ENCODE results near the gene SPATA17.

Gene SPATA17

GRCh38 chr1:217889401-217889800, 258.3 kb downstream of the SPATA17 start:
- Mint-ChIP-seq H3K4me1 (ENCODE audit: low read depth) (no peaks in the 10 kb centered on the region), H3K27me3 (ENCODE audit: low read depth) (no peaks in the 10 kb centered on the region), H3K4me3 (no peak overlapping the region), H3K9me3 (no peaks in the 10 kb centered on the region), H3K36me3 (ENCODE audit: low read depth) (no peaks in the 10 kb centered on the region), H3K27ac (no peak overlapping the region)
- DNase-seq (ENCODE audit: low spot score), result no peak

DNA sequence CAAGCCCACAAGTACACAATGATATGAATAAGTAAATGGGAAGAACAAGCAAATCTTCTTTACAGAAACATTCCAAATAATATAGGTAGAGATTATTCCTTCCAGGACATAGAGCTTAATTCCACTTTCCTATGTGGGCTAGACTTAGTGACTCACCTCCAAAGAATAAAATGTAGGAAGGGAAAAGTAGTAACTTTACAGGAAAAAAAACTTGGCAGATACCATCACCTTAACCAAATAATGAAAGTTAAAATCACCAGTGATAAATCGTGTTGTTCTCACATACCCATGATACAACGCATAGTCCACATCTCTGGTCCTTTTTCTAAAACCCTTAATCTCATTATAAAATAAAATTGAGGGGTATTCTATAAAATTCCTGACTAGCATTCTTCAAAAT, 260.8 kb downstream of the SPATA17 start:
- no peak for DNase-seq (ENCODE audit: low spot score)
- H3K36me3 Mint-ChIP-seq (ENCODE audit: low read depth), result no peaks in the 10 kb centered on the region
- no peaks in the 10 kb centered on the region for H3K9me3 Mint-ChIP-seq
- H3K4me3 Mint-ChIP-seq, result no peak overlapping the region
- no peak overlapping the region for H3K27ac Mint-ChIP-seq
- H3K4me1 Mint-ChIP-seq (ENCODE audit: low read depth), result no peaks in the 10 kb centered on the region
- H3K27me3 Mint-ChIP-seq (ENCODE audit: low read depth), result no peaks in the 10 kb centered on the region

DNA sequence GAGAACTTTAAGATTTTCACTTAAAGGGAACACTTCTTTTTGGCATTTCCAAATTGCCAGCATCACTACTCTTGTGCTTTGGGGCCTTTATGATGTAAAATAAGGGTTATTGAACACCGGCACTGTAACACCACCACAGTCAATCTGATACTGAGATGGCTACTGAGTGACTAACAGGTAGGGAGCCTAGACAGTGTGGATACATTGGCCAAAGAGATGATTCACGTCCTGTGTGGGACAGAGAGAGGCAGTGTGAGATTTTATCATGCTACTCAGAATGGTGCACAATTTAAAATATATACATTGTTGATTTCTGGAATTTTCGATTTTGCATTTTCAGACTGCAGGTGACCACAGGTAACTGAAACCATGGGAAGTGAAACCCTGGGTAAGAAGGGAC, 261.6 kb downstream of the SPATA17 start:
- no peak for DNase-seq (ENCODE audit: low spot score)
- Mint-ChIP-seq H3K36me3 (ENCODE audit: low read depth) (no peaks in the 10 kb centered on the region), H3K4me1 (ENCODE audit: low read depth) (no peaks in the 10 kb centered on the region), H3K27me3 (ENCODE audit: low read depth) (no peaks in the 10 kb centered on the region), H3K4me3 (no peak overlapping the region), H3K27ac (no peak overlapping the region), H3K9me3 (no peaks in the 10 kb centered on the region)

DNA sequence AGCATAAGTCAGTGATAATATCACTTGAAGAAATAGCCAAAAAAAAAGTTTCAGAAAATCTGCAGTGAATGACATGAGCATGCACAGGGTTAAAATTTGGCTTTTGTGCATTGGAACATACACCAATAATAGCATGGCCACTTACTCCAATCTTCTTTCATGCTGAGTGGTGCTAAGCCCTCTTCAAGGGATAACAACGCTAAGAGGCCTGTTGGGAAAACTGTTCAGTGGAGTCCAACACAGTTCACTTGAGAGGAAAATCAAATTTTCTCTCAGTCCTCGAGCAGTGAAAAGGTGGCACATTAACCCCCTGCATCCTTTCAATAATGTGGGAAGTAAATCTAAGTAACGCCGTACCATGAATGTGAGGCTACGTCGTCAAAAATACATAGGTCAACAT, 264.7 kb downstream of the SPATA17 start:
- no peaks in the 10 kb centered on the region for H3K36me3 Mint-ChIP-seq (ENCODE audit: low read depth)
- H3K27ac Mint-ChIP-seq, result no peak overlapping the region
- no peaks in the 10 kb centered on the region for H3K4me1 Mint-ChIP-seq (ENCODE audit: low read depth)

GRCh38 chr1:217896490-217896889, 265.3 kb downstream of the SPATA17 start:
- Mint-ChIP-seq H3K36me3 (ENCODE audit: low read depth) (no peaks in the 10 kb centered on the region), H3K4me3 (no peak overlapping the region), H3K4me1 (ENCODE audit: low read depth) (no peaks in the 10 kb centered on the region), H3K9me3 (no peaks in the 10 kb centered on the region), H3K27me3 (ENCODE audit: low read depth) (no peaks in the 10 kb centered on the region), H3K27ac (no peak overlapping the region)
- DNase-seq (ENCODE audit: low spot score), result no peak

More for the DNA sequence above, 264.7 kb downstream of the SPATA17 start:
- no peaks in the 10 kb centered on the region for H3K9me3 Mint-ChIP-seq
- DNase-seq (ENCODE audit: low spot score), result no peak
- H3K4me3 Mint-ChIP-seq, result no peak overlapping the region
- no peaks in the 10 kb centered on the region for H3K27me3 Mint-ChIP-seq (ENCODE audit: low read depth)

GRCh38 chr1:217897100-217897499, 266.0 kb downstream of the SPATA17 start:
- Mint-ChIP-seq H3K27me3 (ENCODE audit: low read depth) (no peaks in the 10 kb centered on the region), H3K36me3 (ENCODE audit: low read depth) (no peaks in the 10 kb centered on the region), H3K4me1 (ENCODE audit: low read depth) (no peaks in the 10 kb centered on the region), H3K9me3 (no peaks in the 10 kb centered on the region), H3K4me3 (no peak overlapping the region), H3K27ac (no peak overlapping the region)
- no peak for DNase-seq (ENCODE audit: low spot score)

DNA sequence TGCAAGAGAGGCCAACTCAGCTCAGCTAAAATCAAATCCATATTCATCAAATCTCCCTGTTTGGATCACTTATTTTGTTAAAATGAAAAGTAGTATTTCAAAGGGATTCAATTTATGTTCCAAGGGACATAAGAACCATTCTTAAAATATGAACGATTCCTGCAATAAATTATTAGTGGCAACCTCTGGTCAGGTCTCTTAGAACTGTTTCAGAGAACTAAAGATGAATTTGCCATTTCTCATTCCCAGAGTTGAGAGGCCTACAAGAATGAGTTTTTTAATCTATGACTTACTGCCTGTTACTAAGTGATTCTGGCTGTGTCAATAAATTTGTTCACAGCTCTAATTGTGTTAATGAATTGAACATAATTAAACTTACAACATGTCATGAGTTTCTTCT, 268.5 kb downstream of the SPATA17 start:
- H3K4me3 Mint-ChIP-seq, result no peak overlapping the region
- no peaks in the 10 kb centered on the region for H3K36me3 Mint-ChIP-seq (ENCODE audit: low read depth)
- H3K27ac Mint-ChIP-seq, result no peak overlapping the region
- no peaks in the 10 kb centered on the region for H3K9me3 Mint-ChIP-seq
- H3K27me3 Mint-ChIP-seq (ENCODE audit: low read depth), result no peaks in the 10 kb centered on the region
- DNase-seq (ENCODE audit: low spot score), result no peak
- H3K4me1 Mint-ChIP-seq (ENCODE audit: low read depth), result no peaks in the 10 kb centered on the region

DNA sequence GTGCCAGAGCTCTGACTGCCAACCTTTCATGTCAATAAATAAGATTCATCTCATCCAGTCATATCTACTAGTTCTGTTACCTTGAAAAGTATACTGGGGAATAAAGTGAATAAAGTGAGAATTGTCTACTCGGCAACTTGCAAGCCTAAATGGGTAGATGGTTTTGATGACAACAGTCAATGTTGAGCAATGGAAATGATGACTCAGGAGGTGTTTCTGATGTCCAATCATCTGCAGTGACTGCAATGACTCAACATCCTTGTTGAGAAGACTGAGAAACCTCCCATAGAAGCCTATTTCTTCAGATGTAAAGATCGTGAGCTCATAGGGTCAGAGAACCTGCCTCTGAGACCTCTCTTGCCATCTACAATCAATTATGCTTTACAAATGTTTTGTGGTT, 276.4 kb downstream of the SPATA17 start:
- Mint-ChIP-seq H3K4me3 (no peak overlapping the region), H3K27me3 (ENCODE audit: low read depth) (no peaks in the 10 kb centered on the region), H3K9me3 (peaks cover 13% of the 10 kb centered on the region), H3K27ac (no peak overlapping the region), H3K36me3 (ENCODE audit: low read depth) (no peaks in the 10 kb centered on the region), H3K4me1 (ENCODE audit: low read depth) (no peaks in the 10 kb centered on the region)
- no peak for DNase-seq (ENCODE audit: low spot score)

- no peak overlapping the region for H3K4me3 Mint-ChIP-seq
- DNase-seq (ENCODE audit: low spot score), result no peak
- H3K27ac Mint-ChIP-seq, result no peak overlapping the region
- H3K4me1 Mint-ChIP-seq (ENCODE audit: low read depth), result no peaks in the 10 kb centered on the region
- H3K9me3 Mint-ChIP-seq, result peaks cover 13% of the 10 kb centered on the region
- H3K36me3 Mint-ChIP-seq (ENCODE audit: low read depth), result no peaks in the 10 kb centered on the region
- H3K27me3 Mint-ChIP-seq (ENCODE audit: low read depth), result no peaks in the 10 kb centered on the region
These were observed 279.1 kb downstream of the SPATA17 start for GRCh38 chr1:217910203-217910602.

DNA sequence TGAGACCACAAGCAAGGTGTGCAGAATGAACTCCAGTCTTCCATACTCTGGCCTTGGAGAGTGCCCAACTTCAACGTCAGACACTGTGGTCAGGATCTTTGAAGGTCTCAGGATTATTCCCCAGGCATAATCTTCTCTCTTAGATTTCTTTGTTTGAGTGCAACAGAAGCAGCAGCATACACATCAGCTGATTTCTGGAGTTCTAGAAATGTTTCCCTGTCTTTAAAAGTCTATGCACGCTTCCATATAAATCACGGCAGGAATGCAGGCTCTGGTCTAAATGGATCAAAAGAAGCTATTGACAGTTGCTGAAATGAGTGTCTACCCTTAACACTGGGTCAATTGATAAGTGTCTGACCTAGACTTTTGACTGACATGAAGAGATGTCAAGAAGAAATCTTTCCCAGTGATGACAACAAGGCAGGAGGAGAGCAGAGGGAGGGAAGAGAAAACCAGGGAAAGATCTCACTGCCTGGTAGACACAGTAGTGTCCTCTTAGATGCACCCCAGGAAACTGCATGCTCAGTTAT, 279.7 kb downstream of the SPATA17 start:
- no peak overlapping the region for H3K4me3 Mint-ChIP-seq
- H3K27me3 Mint-ChIP-seq (ENCODE audit: low read depth), result no peaks in the 10 kb centered on the region
- no peaks in the 10 kb centered on the region for H3K36me3 Mint-ChIP-seq (ENCODE audit: low read depth)
- no peak for DNase-seq (ENCODE audit: low spot score)
- H3K27ac Mint-ChIP-seq, result no peak overlapping the region
- H3K9me3 Mint-ChIP-seq, result peaks cover 13% of the 10 kb centered on the region
- H3K4me1 Mint-ChIP-seq (ENCODE audit: low read depth), result no peaks in the 10 kb centered on the region

DNA sequence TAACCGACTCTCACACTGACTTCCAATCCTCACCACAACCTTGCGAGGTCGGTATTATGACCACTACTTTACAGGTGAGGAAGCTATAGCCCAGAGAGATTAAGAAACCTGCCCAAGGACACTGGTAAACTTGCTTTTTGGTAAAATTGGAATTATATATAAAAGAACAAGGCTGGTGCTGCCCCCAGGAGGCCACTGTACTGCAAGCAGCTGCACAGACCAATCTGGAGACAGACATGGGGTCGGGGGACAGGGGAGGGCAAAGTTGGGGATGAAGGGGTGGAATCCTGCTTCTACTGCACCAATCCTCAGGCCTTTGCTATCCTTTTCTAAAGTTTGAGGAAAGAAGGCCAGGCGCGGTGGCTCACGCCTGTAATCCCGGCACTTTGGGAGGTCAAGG, 280.8 kb downstream of the SPATA17 start:
- H3K9me3 Mint-ChIP-seq, result peaks cover 10% of the 10 kb centered on the region
- H3K27ac Mint-ChIP-seq, result no peak overlapping the region
- no peaks in the 10 kb centered on the region for H3K27me3 Mint-ChIP-seq (ENCODE audit: low read depth)
- no peak for DNase-seq (ENCODE audit: low spot score)
- no peaks in the 10 kb centered on the region for H3K4me1 Mint-ChIP-seq (ENCODE audit: low read depth)
- H3K4me3 Mint-ChIP-seq, result no peak overlapping the region
- H3K36me3 Mint-ChIP-seq (ENCODE audit: low read depth), result no peaks in the 10 kb centered on the region

DNA sequence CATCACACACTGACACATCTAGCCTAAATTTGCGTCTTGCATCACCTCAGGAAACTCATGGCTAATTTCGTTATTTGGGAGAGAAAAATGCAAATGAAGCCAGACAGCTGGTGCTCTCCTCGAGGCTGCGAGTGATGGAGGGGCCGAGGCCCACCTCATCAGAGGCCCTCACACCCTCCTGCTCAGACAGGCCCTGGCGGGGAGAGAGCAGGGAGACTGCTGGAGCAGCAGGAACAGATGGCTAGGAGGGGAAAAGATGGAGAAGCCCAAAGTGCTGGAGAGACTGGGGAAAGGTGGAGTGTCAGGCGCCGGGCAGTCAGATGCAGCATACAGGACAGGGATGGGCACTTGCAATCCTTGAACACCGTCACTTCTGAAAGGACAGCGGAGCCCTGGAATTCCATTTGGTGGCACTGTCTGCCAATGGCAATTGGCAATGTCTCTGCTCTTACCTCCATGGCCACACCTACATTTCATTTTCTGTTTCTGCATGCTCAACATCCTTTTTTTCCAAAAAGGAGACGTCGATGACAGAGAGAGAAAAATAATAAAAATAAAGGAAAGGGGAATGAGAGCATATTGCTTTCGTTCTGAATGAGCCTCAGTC, 286.2 kb downstream of the SPATA17 start:
- DNase-seq (ENCODE audit: low spot score), result no peak
- Mint-ChIP-seq H3K4me3 (no peak overlapping the region), H3K27ac (no peak overlapping the region), H3K4me1 (ENCODE audit: low read depth) (no peaks in the 10 kb centered on the region), H3K27me3 (ENCODE audit: low read depth) (no peaks in the 10 kb centered on the region), H3K36me3 (ENCODE audit: low read depth) (no peaks in the 10 kb centered on the region), H3K9me3 (no peaks in the 10 kb centered on the region)

DNA sequence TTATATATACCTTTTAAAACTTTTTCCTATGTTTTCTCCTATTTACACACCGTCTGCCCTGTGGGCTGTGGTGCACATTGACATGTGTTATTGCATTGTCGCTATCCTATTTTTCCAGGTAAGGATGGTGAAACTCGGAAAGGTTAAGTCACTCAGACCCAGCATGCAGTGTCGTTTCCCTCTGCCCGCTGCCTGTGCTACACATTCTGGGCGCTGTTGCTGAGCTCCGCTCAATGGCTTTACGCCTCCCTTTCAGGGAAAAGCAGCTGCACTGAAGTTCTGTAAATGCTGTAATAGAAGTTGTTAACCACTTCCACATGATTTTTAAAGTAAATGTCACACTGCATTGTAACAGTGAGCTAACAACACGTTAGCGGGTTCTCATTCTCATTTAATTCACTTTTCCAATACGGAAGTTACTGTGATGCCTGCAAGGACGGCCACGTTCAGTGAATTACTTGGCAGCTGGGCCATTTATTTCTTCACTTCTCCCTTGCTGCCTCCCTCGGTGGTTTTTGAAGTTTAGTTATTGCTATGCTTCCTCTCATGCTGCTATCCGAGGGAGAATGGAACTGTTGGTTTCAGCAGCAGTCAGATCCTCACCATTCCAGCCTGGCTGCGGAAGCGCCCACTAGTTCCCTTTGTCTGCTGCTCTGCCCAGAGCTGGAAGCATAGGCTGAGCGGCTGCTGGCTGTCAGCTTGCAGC, 288.7 kb downstream of the SPATA17 start:
- H3K27ac Mint-ChIP-seq, result no peak overlapping the region
- no peak for DNase-seq (ENCODE audit: low spot score)
- no peaks in the 10 kb centered on the region for H3K4me1 Mint-ChIP-seq (ENCODE audit: low read depth)
- no peak overlapping the region for H3K4me3 Mint-ChIP-seq
- no peaks in the 10 kb centered on the region for H3K9me3 Mint-ChIP-seq
- no peaks in the 10 kb centered on the region for H3K36me3 Mint-ChIP-seq (ENCODE audit: low read depth)
- H3K27me3 Mint-ChIP-seq (ENCODE audit: low read depth), result peaks cover 5% of the 10 kb centered on the region

Data from T-helper 2 cell treated with Interferon-gamma antibody and Interleukin-4, amounts not matched to agents 5 μg/mL and 100 μg/mL, for 36 hours (primary cell).